Measurements from ENCODE around the gene RETREG3.

The RETREG3 gene

DNA sequence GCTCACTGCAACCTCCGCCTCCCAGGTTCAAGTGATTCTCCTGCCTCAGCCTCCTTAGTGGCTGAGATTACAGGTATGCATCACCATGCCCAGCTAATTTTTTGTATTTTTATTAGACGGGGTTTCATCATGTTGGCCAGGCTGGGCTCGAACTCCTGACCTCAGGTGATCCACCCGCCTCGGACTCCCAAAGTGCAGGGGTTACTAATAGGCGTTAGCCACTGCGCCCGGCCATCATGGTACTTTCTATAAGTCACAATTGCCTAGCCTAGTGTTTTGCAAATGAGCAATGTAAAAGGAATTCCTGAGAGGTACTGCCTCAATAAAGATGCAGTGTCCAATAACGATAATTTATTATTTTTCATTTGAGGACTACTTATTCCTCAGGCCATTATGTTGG lies 17.8 kb downstream of the RETREG3 start:
- Histone ChIP-seq H3K36me3 (ENCODE audit: insufficient read depth, low read length) (no peaks in the 10 kb centered on the region), H3K9ac (ENCODE audit: low read depth, low read length) (no peak overlapping the region), H3K4me1 (ENCODE audit: insufficient read depth, low read length) (no peaks in the 10 kb centered on the region)

DNA sequence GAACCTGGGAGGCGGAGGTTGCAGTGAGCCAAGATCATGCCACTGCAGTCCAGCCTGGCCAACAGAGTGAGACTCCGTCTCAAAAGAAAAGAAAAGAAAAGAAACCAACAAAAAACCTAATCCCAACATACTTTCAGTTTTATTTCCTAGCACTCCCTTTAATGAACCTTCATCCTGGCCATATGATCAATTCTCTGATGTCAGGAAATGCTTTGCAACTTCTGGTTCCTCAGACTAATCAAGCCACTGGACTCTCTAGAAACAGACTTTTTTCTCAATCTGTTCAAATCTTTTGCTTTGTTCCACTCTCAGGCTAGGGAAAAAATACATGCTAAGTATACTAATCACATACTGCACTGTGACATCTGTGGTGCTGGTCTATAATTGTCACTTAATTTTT lies 18.3 kb downstream of the RETREG3 start:
- no peaks in the 10 kb centered on the region for H3K4me1 ChIP-seq (ENCODE audit: insufficient read depth, low read length)
- H3K9me3 ChIP-seq (ENCODE audit: control insufficient read depth, insufficient read depth, low read length) = no peaks in the 10 kb centered on the region
- H3K9ac ChIP-seq (ENCODE audit: low read depth, low read length) = no peak overlapping the region
- H3K36me3 ChIP-seq (ENCODE audit: insufficient read depth, low read length) = no peaks in the 10 kb centered on the region

More for the DNA sequence above, 17.8 kb downstream of the RETREG3 start:
- H3K9me3 ChIP-seq (ENCODE audit: control insufficient read depth, insufficient read depth, low read length) = no peaks in the 10 kb centered on the region

DNA sequence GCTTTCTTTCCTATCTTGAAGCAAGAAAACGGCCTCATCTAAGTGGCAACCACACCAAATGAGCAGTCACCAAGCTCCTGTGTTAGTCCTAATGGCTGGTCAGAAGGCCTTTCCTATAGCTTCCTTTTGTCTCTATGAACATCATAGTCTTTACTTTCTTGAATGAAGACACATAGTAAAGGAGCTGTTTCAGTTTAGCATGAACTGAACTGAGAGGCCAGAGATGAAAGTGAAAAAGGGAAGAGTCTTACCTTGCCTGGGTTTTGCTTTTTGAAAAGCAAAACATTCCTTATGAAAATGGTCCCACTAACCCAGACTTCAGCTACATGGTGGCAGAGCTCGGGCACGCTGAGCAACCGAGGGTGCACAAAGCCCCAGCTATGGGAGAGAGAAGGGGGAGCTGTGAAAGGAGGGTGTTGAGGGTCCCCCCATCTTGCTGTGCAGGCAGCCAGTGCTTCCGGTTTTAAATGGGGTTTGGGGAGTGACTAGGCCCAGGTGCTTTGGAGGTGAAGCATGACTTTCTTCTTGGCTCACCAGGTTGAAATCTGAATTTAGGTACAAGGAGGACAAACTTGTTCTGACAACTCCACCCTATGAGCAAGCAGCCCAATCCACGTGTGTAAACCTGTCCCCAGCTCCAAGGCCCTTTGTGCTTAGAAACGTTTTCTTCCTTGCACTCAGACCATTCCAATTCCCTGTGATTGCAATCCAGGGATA lies 22.5 kb downstream of the RETREG3 start:
- Histone ChIP-seq H3K9ac (ENCODE audit: low read depth, low read length) (no peak overlapping the region), H3K4me1 (ENCODE audit: insufficient read depth, low read length) (no peaks in the 10 kb centered on the region), H3K36me3 (ENCODE audit: insufficient read depth, low read length) (peaks cover 13% of the 10 kb centered on the region), H3K9me3 (ENCODE audit: control insufficient read depth, insufficient read depth, low read length) (no peaks in the 10 kb centered on the region)

DNA sequence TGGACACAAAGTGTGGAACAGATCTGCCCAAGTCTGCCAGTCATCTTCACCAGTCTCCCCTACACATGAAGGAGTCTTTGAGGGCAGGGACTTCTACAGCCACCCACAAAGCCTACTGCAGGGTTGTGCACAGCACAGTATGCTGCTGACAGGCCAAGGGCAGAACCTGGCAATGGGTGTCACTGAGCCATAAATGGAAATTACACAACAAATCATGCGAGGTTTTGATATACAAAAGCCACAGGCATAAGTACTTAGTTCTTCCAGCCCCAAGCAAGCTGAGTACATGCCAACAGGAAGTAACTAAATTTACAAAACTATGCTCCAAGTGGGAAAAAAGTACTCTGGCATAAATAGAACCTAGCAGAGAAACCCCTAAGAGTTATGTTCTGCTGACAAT lies 23.8 kb downstream of the RETREG3 start:
- Histone ChIP-seq H3K9ac (ENCODE audit: low read depth, low read length) (no peak overlapping the region), H3K4me1 (ENCODE audit: insufficient read depth, low read length) (no peaks in the 10 kb centered on the region), H3K36me3 (ENCODE audit: insufficient read depth, low read length) (peaks cover 14% of the 10 kb centered on the region), H3K9me3 (ENCODE audit: control insufficient read depth, insufficient read depth, low read length) (no peaks in the 10 kb centered on the region)

DNA sequence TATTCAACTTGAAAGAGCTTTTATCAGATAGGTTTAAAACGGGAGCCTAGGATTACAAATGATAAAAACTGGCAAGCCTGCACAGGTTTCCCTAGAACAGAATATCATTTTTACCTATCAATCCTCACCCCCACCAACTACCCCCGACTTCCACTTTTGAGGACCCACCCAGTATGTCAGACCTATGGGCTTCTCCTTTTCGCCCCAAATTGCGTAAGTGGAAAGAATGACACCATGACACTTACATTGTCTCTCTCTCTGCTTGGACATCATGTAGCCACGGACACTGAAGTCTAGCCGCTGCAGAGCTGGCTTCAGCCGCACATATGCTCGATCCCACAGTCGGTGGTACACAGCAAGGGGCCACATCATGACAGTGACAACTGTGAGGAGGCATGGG lies 24.3 kb downstream of the RETREG3 start:
- no peak overlapping the region for H3K9ac ChIP-seq (ENCODE audit: low read depth, low read length)

DNA sequence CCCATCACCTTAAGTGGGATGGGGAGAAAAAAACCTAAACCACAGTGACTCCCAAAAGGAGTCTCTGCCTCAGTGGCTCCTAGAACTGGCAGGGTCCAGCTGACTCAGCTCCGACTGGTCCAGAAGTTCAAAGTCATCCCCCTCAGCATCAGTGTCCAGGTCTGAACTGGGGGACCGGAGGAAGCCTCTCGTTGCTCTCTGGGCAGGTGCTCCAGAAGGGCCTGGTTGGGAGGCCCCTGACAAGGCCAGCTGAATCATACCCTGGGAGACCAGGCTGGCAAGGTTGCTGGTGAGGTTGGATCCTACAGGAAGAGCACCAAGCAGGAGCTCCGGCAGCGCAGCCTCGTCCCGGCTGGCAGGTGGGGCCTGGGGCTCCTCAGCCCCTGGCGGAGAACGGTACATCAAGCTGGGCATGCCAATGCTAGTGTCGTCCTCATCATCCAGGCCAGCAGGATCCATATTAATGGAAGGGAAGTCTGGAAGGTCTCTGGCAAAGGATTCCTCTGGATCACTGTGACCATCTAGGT lies 27.4 kb downstream of the RETREG3 start:
- H3K36me3 ChIP-seq (ENCODE audit: insufficient read depth, low read length) = peaks cover 16% of the 10 kb centered on the region

More for the DNA sequence above, 24.3 kb downstream of the RETREG3 start:
- Histone ChIP-seq H3K36me3 (ENCODE audit: insufficient read depth, low read length) (peaks cover 16% of the 10 kb centered on the region), H3K9me3 (ENCODE audit: control insufficient read depth, insufficient read depth, low read length) (no peaks in the 10 kb centered on the region), H3K4me1 (ENCODE audit: insufficient read depth, low read length) (no peaks in the 10 kb centered on the region)

DNA sequence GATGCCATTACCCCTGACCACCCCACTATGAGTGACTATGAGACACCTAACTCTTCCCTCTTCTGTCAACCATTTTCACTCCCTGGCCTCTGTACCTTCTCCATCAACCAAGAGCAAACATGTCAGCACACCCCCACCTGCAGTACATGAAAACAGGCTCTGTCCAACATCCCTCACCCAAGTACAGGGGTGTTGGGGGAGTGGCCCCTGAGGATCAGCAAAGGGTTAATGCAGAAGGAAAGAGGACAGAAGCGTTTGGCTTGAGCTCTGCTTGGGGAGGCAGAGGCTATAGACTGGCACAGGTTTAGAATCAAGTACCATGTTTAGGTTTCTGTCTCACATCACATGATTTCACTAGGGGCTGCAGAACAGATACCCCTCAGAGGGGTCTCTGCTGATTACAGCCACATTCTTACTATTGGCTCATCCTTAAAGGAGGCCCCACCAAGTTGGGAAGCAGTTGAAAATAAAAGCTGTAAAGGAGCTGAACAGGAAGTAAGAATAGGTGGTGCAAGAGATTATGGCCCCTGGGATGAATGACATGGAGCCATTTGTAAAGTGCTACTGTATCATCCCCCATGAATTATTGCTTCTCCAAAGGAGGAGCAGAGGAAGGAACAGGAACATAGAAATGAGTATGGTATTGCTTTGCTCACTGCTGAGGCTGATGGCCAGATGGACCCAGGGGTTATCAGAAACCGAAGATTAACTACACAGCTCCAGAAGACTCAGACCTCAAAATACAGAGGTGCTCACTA lies 29.2 kb downstream of the RETREG3 start:
- H3K9me3 ChIP-seq (ENCODE audit: control insufficient read depth, insufficient read depth, low read length) = no peaks in the 10 kb centered on the region
- no peak overlapping the region for H3K9ac ChIP-seq (ENCODE audit: low read depth, low read length)
- H3K4me1 ChIP-seq (ENCODE audit: insufficient read depth, low read length) = peaks cover 3% of the 10 kb centered on the region; the same call in 1 of the 2 replicates
- peaks cover 19% of the 10 kb centered on the region for H3K36me3 ChIP-seq (ENCODE audit: insufficient read depth, low read length)

More for the DNA sequence above, 27.4 kb downstream of the RETREG3 start:
- Histone ChIP-seq H3K9me3 (ENCODE audit: control insufficient read depth, insufficient read depth, low read length) (no peaks in the 10 kb centered on the region), H3K4me1 (ENCODE audit: insufficient read depth, low read length) (no peaks in the 10 kb centered on the region; the same call in 1 of the 2 replicates), H3K9ac (ENCODE audit: low read depth, low read length) (no peak overlapping the region)

DNA sequence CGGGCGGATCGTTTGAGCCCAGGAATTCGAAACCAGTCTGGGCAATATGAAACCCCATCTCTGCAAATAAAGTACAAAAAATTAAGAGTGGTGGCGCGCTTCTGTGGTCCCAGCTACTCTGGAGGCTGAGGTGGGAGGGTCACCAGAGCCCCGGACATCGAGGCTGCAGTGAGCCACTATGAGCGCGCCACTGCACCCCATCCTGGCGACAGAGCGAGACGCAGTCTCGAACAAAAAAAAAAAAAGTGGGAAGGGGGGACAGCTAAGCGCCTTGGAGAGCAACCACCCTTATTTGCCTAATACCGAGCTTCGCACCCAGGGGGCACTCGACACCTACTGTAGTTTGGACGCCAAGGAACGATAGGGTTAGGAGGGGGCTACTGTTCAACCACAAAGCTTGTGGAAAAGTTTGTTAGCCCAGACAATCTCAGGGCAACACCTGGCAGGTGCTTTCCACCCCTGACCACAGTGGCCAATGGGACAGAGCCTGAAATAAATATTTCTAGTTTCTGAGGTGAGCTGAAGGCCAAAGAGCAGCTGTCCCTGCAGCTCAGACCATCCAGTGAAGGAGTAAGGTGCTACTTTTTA lies 30.8 kb downstream of the RETREG3 start:
- Histone ChIP-seq H3K4me1 (ENCODE audit: insufficient read depth, low read length) (peaks cover 3% of the 10 kb centered on the region; the same call in 1 of the 2 replicates), H3K9ac (ENCODE audit: low read depth, low read length) (peak overlapping the region; percentile 96), H3K9me3 (ENCODE audit: control insufficient read depth, insufficient read depth, low read length) (no peaks in the 10 kb centered on the region), H3K36me3 (ENCODE audit: insufficient read depth, low read length) (peaks cover 23% of the 10 kb centered on the region)

DNA sequence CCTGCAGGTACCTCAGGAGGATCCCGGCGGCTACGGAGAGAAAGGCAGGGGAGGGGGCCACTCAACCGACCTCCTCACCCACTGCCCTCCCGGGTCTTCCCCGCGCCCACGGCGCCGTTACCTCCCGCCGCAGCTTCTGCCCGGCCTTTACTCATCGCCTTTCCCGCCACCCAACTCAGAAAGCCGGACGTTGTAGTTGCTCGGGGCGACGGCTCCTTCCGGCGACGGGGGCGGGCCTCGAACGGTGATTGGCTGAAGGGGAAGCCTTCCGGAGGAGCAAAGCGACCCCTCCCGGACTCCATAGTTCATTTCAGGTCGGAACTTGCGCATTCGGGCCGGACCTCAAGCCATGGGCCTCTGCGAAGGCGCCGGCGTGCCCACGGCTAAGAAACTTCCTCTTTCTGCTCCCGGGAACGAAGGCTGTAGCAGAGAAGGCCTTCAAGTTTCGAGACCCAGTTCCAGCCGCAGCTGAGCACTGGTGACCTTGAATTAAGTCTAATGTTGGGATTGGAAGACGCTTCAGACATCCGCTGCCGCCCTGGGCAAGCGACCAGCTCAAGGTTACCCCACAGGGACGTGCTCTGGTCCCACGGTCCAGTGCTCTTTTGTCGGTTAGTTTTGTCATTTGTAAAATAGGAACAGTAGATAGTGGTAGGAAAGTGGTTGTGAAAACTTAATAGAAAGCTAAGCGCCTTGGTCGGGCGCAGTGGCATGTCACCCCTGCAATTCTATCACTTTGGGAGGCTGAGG lies 31.5 kb downstream of the RETREG3 start, which contains the start of gene PSMC3IP:
PSMC3IP (minus strand) TSS at position 198 of the 750 bp plus-strand sequence; CDS start at position 155, 43 bp downstream.
- Histone ChIP-seq H3K36me3 (ENCODE audit: insufficient read depth, low read length) (peaks cover 24% of the 10 kb centered on the region), H3K9ac (ENCODE audit: low read depth, low read length) (peak within 1 kb of the TSS; percentile 96), H3K4me1 (ENCODE audit: insufficient read depth, low read length) (peaks cover 3% of the 10 kb centered on the region; the same call in 1 of the 2 replicates), H3K9me3 (ENCODE audit: control insufficient read depth, insufficient read depth, low read length) (no peaks in the 10 kb centered on the region)

DNA sequence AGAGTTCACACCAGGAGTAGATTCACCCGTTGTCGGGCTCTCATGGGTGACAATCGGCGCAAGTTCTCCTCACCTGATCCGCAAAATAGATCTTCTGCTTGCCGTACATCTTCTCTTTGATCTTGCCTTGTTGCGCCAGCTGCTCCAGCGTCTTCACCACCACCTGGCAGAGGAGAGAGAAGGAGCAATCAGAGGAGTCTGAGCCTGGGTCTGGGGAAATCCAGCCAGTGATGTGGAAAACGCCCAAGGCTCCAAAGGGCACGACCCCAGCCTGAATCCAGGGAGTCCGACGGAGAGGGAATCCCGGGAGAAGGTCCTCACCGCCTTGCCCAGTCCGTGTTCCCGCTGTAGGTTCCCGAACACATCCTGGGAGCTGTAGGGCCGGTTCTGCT lies 32.0 kb downstream of the RETREG3 start:
- Histone ChIP-seq H3K9me3 (ENCODE audit: control insufficient read depth, insufficient read depth, low read length) (no peaks in the 10 kb centered on the region), H3K36me3 (ENCODE audit: insufficient read depth, low read length) (peaks cover 23% of the 10 kb centered on the region), H3K4me1 (ENCODE audit: insufficient read depth, low read length) (peaks cover 3% of the 10 kb centered on the region; the same call in 1 of the 2 replicates), H3K9ac (ENCODE audit: low read depth, low read length) (peak overlapping the region; percentile 96)

DNA sequence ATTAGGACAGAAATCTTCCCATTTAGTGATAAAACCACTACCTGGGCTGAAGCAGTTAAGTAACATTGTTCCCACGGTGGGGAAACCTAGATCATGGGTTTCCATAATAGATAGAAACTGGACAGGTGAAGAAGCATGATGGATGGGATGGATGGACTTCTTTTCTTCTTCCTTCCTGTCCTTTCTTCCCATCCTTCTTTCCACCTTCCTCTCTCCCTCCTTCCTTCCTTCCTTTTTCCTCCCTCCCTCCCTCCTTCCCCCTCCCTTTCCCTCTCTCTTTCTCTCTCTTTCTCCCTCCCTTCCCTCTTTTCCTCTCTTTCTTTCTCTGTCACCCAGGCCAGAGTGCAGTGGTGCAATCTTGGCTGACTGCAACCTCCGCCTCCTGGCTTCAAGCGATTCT lies 34.7 kb downstream of the RETREG3 start:
- peaks cover 25% of the 10 kb centered on the region for H3K36me3 ChIP-seq (ENCODE audit: insufficient read depth, low read length)

DNA sequence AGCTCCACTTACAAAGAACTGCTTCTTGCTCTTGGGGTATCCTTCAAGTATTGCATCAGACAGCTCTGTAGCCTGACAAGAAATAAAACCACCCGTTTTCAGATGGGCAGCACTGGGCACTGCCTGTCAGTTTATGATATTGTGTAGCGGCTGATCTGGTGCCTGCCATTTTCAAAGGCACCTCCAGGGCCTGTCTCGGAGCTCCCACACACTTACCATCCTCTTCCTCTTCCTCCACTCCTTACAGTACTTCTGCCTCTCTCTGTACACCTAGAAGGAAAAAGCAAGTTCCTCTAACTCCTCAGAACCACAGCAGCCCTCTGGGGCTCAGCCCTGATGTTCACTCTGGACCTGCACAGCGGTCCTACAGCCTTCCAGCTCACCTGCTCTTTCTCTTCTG lies 36.1 kb downstream of the RETREG3 start:
- peaks cover 25% of the 10 kb centered on the region for H3K36me3 ChIP-seq (ENCODE audit: insufficient read depth, low read length)
- peaks cover 3% of the 10 kb centered on the region; the same call in 1 of the 2 replicates for H3K4me1 ChIP-seq (ENCODE audit: insufficient read depth, low read length)
- no peak overlapping the region for H3K9ac ChIP-seq (ENCODE audit: low read depth, low read length)
- no peaks in the 10 kb centered on the region for H3K9me3 ChIP-seq (ENCODE audit: control insufficient read depth, insufficient read depth, low read length)

More for the DNA sequence above, 34.7 kb downstream of the RETREG3 start:
- peaks cover 3% of the 10 kb centered on the region; the same call in 1 of the 2 replicates for H3K4me1 ChIP-seq (ENCODE audit: insufficient read depth, low read length)
- H3K9me3 ChIP-seq (ENCODE audit: control insufficient read depth, insufficient read depth, low read length) = no peaks in the 10 kb centered on the region
- no peak overlapping the region for H3K9ac ChIP-seq (ENCODE audit: low read depth, low read length)

DNA sequence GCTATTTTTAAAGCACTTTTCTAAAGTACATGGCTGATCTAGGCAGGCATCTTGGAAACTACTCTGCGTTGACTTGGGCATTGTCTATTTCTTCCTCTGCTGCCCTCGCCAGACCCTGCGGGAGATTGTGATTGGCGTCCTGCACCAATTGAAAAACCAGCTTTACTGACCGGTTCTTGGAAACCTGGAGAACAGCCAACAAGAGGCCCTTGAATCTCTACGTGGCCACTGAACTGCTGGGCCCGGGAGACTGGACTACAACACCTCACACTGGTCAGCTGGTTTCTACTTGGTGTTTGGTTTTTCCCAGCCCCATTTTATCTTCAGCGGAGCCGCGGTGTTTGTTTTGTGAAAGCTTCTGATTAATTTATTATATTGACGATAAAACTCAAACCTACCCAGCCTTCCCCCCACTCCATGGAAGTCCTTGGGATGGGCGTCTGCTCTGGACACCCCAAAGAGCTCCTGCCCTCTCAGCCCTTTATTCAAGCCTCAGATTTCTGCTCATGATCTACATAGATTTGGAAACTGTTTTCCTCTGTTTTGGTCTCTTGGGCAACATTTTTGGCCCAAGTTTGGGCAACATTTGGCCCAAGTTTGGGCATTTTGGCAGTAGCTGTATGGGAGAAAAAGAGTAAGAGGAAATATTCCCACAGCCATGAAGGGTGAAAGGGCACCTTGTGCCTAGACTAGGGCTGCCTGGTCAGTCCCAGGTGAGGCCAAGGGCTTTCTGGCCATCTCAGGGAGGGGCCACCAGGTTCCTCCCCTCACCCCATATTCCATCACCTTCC lies 37.5 kb downstream of the RETREG3 start:
- H3K36me3 ChIP-seq (ENCODE audit: insufficient read depth, low read length) = peaks cover 25% of the 10 kb centered on the region

More for the DNA sequence above, 37.5 kb downstream of the RETREG3 start:
- H3K4me1 ChIP-seq (ENCODE audit: insufficient read depth, low read length) = 0 out of 2 replicates have a peak, but pooled peaks cover 1% of the 10 kb centered on the region
- H3K9ac ChIP-seq (ENCODE audit: low read depth, low read length) = no peak overlapping the region
- no peaks in the 10 kb centered on the region for H3K9me3 ChIP-seq (ENCODE audit: control insufficient read depth, insufficient read depth, low read length)

Data from ES-I3 (cell line).